Keratinocyte (primary cell): ENCODE data around the gene DLX1. TPM values are rescaled to one million over a fixed set of nuclear protein-coding genes. Genes with fewer than 3 reads are reported as not detected.

Source experiments
- DNase-seq: peaks from one replicate; pipeline ENCODE4 v3.0.0-alpha.2; 2011; ENCODE audit warnings: low read depth, missing footprints, low spot score
- FAIRE-seq: peaks from 2 replicates; lab custom pipeline; 2011; peaks lifted over from hg19 to GRCh38; lab: Jason Lieb, UNC
- H2AFZ ChIP-seq: 2 replicates; pipeline ENCODE4 v1.6.0; 2012; ENCODE audit warnings: low read length, control low read depth, inconsistent platforms; ENCODE audit not compliant: control insufficient read depth
- H3K27ac ChIP-seq: 2 replicates; pipeline ENCODE4 v1.5.1; 2011; ENCODE audit warnings: low read length; ENCODE audit not compliant: control insufficient read depth, insufficient read depth
- H3K27me3 ChIP-seq: 3 replicates; pipeline ENCODE4 v1.6.0; 2011; ENCODE audit warnings: low read length; ENCODE audit not compliant: control insufficient read depth, insufficient read depth; ENCODE audit errors: extremely low read depth
- H3K36me3 ChIP-seq, 2 experiments: 2 replicates in 1 of 2; 3 replicates in 1 of 2; pipeline ENCODE4 v1.5.1; 2011; ENCODE audit warnings: low read length in 2 of 2, mild to moderate bottlenecking in 1 of 2; ENCODE audit not compliant: control insufficient read depth in 2 of 2, insufficient read depth in 2 of 2; ENCODE audit errors: extremely low read depth in 1 of 2
- H3K4me1 ChIP-seq: 3 replicates; pipeline ENCODE4 v1.5.1; 2011; ENCODE audit warnings: low read length; ENCODE audit not compliant: control insufficient read depth, insufficient read depth; ENCODE audit errors: extremely low read depth
- H3K4me2 ChIP-seq: 3 replicates; pipeline ENCODE4 v1.6.0; 2011; ENCODE audit warnings: low read depth, low read length; ENCODE audit not compliant: control insufficient read depth, insufficient read depth; ENCODE audit errors: extremely low read depth
- H3K4me3 ChIP-seq, 3 experiments: fragments of 200-600 bp in 1 of 3; sonication (generic) in 1 of 3; 2 replicates in 2 of 3; 3 replicates in 1 of 3; pipeline ENCODE4 v1.5.1; 2011 to 2016; ENCODE audit warnings: low read length in 3 of 3, mild to moderate bottlenecking in 3 of 3, control low read depth in 2 of 3, inconsistent platforms in 1 of 3, low read depth in 1 of 3, mixed read lengths in 1 of 3, mixed run types in 1 of 3, moderate library complexity in 1 of 3; ENCODE audit not compliant: control insufficient read depth in 2 of 3, insufficient read depth in 2 of 3; ENCODE audit errors: extremely low read depth in 1 of 3
- H3K79me2 ChIP-seq: 2 replicates; pipeline ENCODE4 v1.6.0; 2012; ENCODE audit warnings: low read length; ENCODE audit not compliant: control insufficient read depth, insufficient read depth
- H3K9ac ChIP-seq: 3 replicates; pipeline ENCODE4 v1.6.0; 2011; ENCODE audit warnings: low read length; ENCODE audit not compliant: control insufficient read depth, insufficient read depth; ENCODE audit errors: extremely low read depth
- H3K9me1 ChIP-seq: 3 replicates; pipeline ENCODE4 v1.6.0; 2011; ENCODE audit warnings: low read length; ENCODE audit not compliant: control insufficient read depth, insufficient read depth; ENCODE audit errors: extremely low read depth
- H3K9me3 ChIP-seq: 2 replicates; pipeline ENCODE4 v1.5.1; 2012; ENCODE audit warnings: low read depth, low read length; ENCODE audit not compliant: control insufficient read depth
- H4K20me1 ChIP-seq: 3 replicates; pipeline ENCODE4 v1.6.0; 2011; ENCODE audit warnings: low read length; ENCODE audit not compliant: control insufficient read depth, insufficient read depth; ENCODE audit errors: extremely low read depth
- CTCF ChIP-seq, 3 experiments: IDR thresholded peaks in 1 of 3; conservative IDR thresholded peaks in 1 of 3; optimal IDR thresholded peaks in 1 of 3; 2 replicates in 2 of 3; 3 replicates in 1 of 3; pipeline versions ENCODE3 to v1.5.1; 2011; ENCODE audit warnings: low read length in 3 of 3, mild to moderate bottlenecking in 3 of 3, moderate library complexity in 2 of 3, control low read depth in 1 of 3, inconsistent platforms in 1 of 3; ENCODE audit not compliant: insufficient read depth in 2 of 3; ENCODE audit errors: extremely low read depth in 1 of 3
- EZH2 ChIP-seq: IDR thresholded peaks from one replicate; pipeline ENCODE4 v1.6.1; 2012; ENCODE audit warnings: inconsistent platforms, mild to moderate bottlenecking, low read length, moderate library complexity
- dilution Hi-C: fragments of 300-500 bp; cut with MboI; formaldehyde crosslinking; loops from one replicate; pipeline ENCODE4 v1.7.0; 2020; ENCODE audit warnings: low sequenced_read_pairs; ENCODE audit not compliant: extremely low pct_ligation_motif_present
- polyA plus RNA-seq, 5 experiments: library from polyadenylated mRNA; depleted of rRNA in 3 of 5; stranded (reverse) in 3 of 5; stranded (forward) in 1 of 5; unstranded in 1 of 5; fragments of >200 nt; gene quantifications; 1 replicate in 1 of 5; 2 replicates in 3 of 5; 3 replicates in 1 of 5; pipeline versions ENCODE4 v1.2.1 to v1.2.3, GENCODE V29; 2011 to 2012; ENCODE audit warnings: missing spikeins in 2 of 5, low read depth in 1 of 5, low replicate concordance in 1 of 5

DLX1 gene
- polyA plus RNA-seq, 1 donor (not counting 4 experiments of a cell fraction or from before 2014, with no cell fraction given), result 0.88 TPM

DNA sequence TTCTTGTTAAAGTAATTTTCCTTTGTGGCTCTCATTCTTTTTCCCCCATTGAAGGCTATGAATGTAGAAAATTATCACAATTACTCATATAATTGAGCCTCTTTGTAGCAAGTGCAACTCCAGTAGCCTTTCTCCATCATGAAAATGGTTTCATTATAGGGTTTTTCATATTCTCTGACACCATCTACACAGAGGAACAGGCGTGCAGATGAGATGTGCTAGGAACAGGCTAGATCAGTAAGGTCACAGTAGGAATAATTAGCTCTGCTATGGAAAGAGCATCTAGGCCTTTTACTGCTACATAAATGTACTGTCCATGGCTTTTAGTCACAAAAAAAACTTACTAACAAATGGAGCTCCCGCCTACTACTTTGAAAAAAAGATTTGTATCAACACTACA is 12.6 kb upstream of the DLX1 start:
- H3K79me2 ChIP-seq, result no peaks in the 10 kb centered on the region
- H3K4me1 ChIP-seq, result no peaks in the 10 kb centered on the region
- FAIRE-seq (no peak), DNase-seq (no peak)
- H3K36me3 ChIP-seq, result no peaks in the 10 kb centered on the region
- TF ChIP-seq EZH2, result no peak
- TF ChIP-seq CTCF (optimal IDR thresholded peaks at IDR 0.05 in 1 of 3, IDR thresholded peaks at IDR 0.05 in 1 of 3, conservative IDR thresholded peaks at IDR 0.05 in 1 of 3; ENCODE audit: extremely low read depth in 1 of 3, insufficient read depth in 2 of 3, low read length in 3 of 3), result no peak
- no peaks in the 10 kb centered on the region for H3K9me3 ChIP-seq
- no peak overlapping the region for H3K4me2 ChIP-seq
- no peak overlapping the region for H2AFZ ChIP-seq
- H3K9ac ChIP-seq, result no peak overlapping the region
- H4K20me1 ChIP-seq, result no peaks in the 10 kb centered on the region
- no peaks in the 10 kb centered on the region for H3K27me3 ChIP-seq
- H3K27ac ChIP-seq, result no peak overlapping the region
- H3K4me3 ChIP-seq, result no peak overlapping the region
- no peaks in the 10 kb centered on the region for H3K9me1 ChIP-seq
- dilution Hi-C loops, result no loop called here

- no peak for TF ChIP-seq EZH2
- no peak for TF ChIP-seq CTCF (optimal IDR thresholded peaks at IDR 0.05 in 1 of 3, IDR thresholded peaks at IDR 0.05 in 1 of 3, conservative IDR thresholded peaks at IDR 0.05 in 1 of 3; ENCODE audit: extremely low read depth in 1 of 3, insufficient read depth in 2 of 3, low read length in 3 of 3)
- H3K79me2 ChIP-seq, result no peaks in the 10 kb centered on the region
- FAIRE-seq (no peak), DNase-seq (no peak)
- no peak overlapping the region for H3K27ac ChIP-seq
- H3K9ac ChIP-seq, result no peak overlapping the region
- no peak overlapping the region for H2AFZ ChIP-seq
- H3K36me3 ChIP-seq, result no peaks in the 10 kb centered on the region
- H4K20me1 ChIP-seq, result no peaks in the 10 kb centered on the region
- dilution Hi-C loops, result no loop called here
- H3K9me1 ChIP-seq, result no peaks in the 10 kb centered on the region
- H3K27me3 ChIP-seq, result no peaks in the 10 kb centered on the region
- no peaks in the 10 kb centered on the region for H3K4me1 ChIP-seq
- no peak overlapping the region for H3K4me3 ChIP-seq
- H3K4me2 ChIP-seq, result no peak overlapping the region
- no peaks in the 10 kb centered on the region for H3K9me3 ChIP-seq
Observed at GRCh38 chr2:172073518-172073917, 11.8 kb upstream of the DLX1 start.
